Mesothelial cell of epicardium (in vitro differentiated cells): ENCODE measurements around the gene SBF2. TPM values are rescaled to one million over a fixed set of nuclear protein-coding genes. Genes with fewer than 3 reads are reported as not detected.

Source experiments
- DNase-seq, 2 experiments: peaks; one replicate each; pipeline ENCODE4 v3.0.0; 2021; ENCODE audit warnings: low spot score in 2 of 2; ENCODE audit not compliant: unreplicated experiment in 2 of 2
- H3K27ac Mint-ChIP-seq: 2 replicates; pipeline ENCODE4 v1.8.0; 2021; ENCODE audit warnings: mixed read lengths
- H3K27me3 Mint-ChIP-seq: 2 replicates; pipeline ENCODE4 v1.8.0; 2021; ENCODE audit warnings: low read depth, mixed read lengths
- H3K36me3 Mint-ChIP-seq: 2 replicates; pipeline ENCODE4 v1.8.0; 2021; ENCODE audit warnings: mixed read lengths
- H3K4me1 Mint-ChIP-seq: 2 replicates; pipeline ENCODE4 v1.8.0; 2021; ENCODE audit warnings: mixed read lengths
- H3K4me3 Mint-ChIP-seq: 2 replicates; pipeline ENCODE4 v1.8.0; 2021; ENCODE audit warnings: mild to moderate bottlenecking, moderate library complexity, mixed read lengths
- H3K9me3 Mint-ChIP-seq: 2 replicates; pipeline ENCODE4 v1.8.0; 2021; ENCODE audit warnings: mixed read lengths
- total RNA-seq: library from RNA; stranded (reverse); gene quantifications from 3 replicates; pipeline ENCODE4 v1.2.1, GENCODE V29; 2021
- TF ChIP-seq, protein P1 (sequence below): fragments of 200-600 bp; sonication (generic); IDR thresholded peaks from one replicate; pipeline ENCODE4 v1.5.0; 2021; ENCODE audit warnings: antibody characterized with exemption; ENCODE audit not compliant: unreplicated experiment

SBF2 gene
- total RNA-seq, 1 donor from 2014 or later = 58.4 TPM

DNA sequence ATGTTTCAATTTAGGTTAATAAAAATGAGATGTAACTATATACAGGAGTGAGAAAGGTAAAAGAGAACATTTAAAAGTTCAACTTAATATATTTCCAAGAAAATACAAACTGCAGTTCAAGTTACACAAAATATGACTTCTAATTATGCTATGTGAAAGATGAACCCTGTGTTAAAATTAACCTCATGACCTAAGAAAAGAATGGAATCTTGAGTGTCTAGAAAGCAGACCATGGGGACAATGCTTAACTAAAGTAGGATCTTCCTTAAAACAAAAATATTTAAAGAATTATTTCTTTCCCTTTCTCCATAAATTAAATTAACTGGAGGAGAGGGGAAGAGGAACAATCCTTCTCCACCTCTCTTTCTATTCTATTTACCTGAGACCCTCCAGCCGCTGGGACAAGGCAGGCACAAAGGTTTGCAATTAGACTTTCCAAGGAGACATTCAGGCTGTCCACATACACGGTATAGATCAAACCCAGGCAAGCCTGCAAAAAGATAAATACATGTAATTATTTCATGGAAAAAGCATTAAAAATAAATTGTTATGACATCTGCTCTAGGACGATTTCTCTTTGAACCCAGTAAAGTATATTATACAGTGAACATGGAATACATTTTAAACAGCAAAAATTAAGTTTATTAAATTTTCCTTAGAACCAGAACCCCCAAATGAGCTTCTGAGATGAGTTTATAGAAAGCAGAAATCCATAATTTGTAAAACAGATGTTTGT lies 264.5 kb downstream of the SBF2 start:
- Mint-ChIP-seq H3K27ac (peak overlapping the region; percentile 82), H3K4me3 (no peak overlapping the region), H3K4me1 (peaks cover 19% of the 10 kb centered on the region), H3K27me3 (no peaks in the 10 kb centered on the region), H3K36me3 (peaks cover 6% of the 10 kb centered on the region), H3K9me3 (no peaks in the 10 kb centered on the region)
- no peak for DNase-seq
- TF ChIP-seq, protein P1, sequence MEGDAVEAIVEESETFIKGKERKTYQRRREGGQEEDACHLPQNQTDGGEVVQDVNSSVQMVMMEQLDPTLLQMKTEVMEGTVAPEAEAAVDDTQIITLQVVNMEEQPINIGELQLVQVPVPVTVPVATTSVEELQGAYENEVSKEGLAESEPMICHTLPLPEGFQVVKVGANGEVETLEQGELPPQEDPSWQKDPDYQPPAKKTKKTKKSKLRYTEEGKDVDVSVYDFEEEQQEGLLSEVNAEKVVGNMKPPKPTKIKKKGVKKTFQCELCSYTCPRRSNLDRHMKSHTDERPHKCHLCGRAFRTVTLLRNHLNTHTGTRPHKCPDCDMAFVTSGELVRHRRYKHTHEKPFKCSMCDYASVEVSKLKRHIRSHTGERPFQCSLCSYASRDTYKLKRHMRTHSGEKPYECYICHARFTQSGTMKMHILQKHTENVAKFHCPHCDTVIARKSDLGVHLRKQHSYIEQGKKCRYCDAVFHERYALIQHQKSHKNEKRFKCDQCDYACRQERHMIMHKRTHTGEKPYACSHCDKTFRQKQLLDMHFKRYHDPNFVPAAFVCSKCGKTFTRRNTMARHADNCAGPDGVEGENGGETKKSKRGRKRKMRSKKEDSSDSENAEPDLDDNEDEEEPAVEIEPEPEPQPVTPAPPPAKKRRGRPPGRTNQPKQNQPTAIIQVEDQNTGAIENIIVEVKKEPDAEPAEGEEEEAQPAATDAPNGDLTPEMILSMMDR = no peak

DNA sequence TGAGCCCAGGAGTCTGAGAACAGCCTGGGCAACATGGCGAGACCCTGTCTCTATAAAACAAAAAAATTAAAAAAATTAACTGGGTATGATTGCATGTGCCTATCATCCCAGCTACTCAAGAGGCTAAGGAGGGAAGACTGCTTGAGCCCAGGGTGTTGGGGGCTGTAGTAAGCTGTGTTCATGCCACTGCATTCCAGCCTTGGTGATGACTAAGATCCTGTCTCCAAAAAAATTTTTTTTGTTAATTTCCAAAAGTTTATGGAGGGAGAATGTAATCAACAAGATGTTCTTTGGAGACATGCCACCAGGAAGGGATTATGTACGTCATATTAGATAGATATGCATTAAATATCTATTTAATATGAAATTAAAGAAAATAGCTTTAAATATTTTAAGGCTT lies 267.5 kb downstream of the SBF2 start:
- peaks cover 10% of the 10 kb centered on the region for H3K36me3 Mint-ChIP-seq
- peaks cover 17% of the 10 kb centered on the region for H3K4me1 Mint-ChIP-seq
- no peak overlapping the region for H3K27ac Mint-ChIP-seq
- TF ChIP-seq, protein P1 = no peak
- H3K27me3 Mint-ChIP-seq = no peaks in the 10 kb centered on the region
- H3K9me3 Mint-ChIP-seq = no peaks in the 10 kb centered on the region
- no peak overlapping the region for H3K4me3 Mint-ChIP-seq
- no peak for DNase-seq

DNA sequence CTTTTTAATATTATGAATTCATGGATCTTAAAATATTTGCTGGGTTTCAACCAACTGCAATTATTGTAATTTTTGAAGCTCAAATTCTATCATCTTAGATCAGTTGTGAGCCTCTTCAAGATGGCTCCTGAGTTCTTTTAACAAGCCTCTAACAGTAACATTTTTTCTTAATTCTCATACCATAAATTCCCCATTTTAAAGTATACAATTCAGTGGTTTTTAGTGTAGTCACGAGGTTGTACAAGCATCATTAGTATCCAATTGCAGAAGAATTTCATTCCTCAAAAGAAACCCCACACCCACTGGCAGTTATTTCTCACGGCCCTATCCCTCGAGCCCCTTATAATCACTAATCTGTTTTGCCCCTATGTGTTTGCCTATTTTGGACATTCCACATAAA lies 270.8 kb downstream of the SBF2 start:
- Mint-ChIP-seq H3K9me3 (no peaks in the 10 kb centered on the region), H3K4me3 (no peak overlapping the region), H3K27ac (no peak overlapping the region), H3K36me3 (peaks cover 8% of the 10 kb centered on the region), H3K27me3 (no peaks in the 10 kb centered on the region), H3K4me1 (peaks cover 23% of the 10 kb centered on the region)
- no peak for DNase-seq
- TF ChIP-seq, protein P1 = no peak

DNA sequence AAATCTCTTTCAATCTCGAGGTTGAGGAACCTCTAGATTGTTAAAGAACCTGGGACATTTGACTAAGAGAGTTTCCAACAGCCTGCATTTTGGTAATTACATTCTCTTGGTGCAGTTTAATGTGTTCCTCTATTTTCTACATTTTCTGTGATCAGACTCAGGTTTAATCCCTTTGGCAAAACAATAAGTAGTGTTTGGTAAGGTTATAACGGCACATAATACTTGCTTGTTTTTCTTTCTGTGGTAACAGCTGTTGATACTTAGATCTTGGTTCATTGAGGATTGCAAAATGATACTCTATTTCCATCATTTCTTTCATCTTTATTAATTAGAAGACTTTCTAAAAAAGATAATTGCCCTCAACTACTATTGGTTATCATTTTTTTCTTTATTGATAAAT lies 271.3 kb downstream of the SBF2 start:
- Mint-ChIP-seq H3K9me3 (no peaks in the 10 kb centered on the region), H3K4me1 (peaks cover 23% of the 10 kb centered on the region), H3K27me3 (no peaks in the 10 kb centered on the region), H3K4me3 (no peak overlapping the region), H3K27ac (no peak overlapping the region), H3K36me3 (peaks cover 8% of the 10 kb centered on the region)
- TF ChIP-seq, protein P1 = no peak
- DNase-seq = no peak

DNA sequence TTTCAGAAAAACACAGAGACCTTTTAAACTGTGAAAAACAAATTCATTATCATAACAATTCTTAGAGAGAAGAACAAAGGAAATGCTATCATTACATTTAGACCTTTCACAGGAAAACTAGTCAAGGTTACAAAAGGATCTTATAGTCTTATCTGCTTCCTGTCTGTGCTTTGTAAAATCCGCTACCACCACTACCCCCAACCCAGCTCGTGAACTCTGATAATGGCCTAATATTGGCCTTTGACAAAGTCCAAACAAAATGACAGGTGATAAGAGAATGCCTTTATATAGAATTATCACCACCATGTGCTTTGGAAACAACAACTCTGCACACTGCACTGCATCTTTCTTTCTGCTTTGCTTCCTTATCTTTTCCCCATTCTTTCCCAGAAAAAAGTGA lies 272.5 kb downstream of the SBF2 start:
- TF ChIP-seq, protein P1 = no peak
- Mint-ChIP-seq H3K4me3 (no peak overlapping the region), H3K9me3 (no peaks in the 10 kb centered on the region), H3K27me3 (no peaks in the 10 kb centered on the region), H3K36me3 (peaks cover 8% of the 10 kb centered on the region), H3K4me1 (peaks cover 23% of the 10 kb centered on the region), H3K27ac (peak overlapping the region; percentile 35)
- DNase-seq = no peak
